Effector memory CD4-positive, alpha-beta T cell (primary cell): ENCODE results near the gene GRM8.

Experiments used
- DNase-seq, 3 donors: peaks; one replicate each; pipeline ENCODE4 v3.0.0-alpha.2; 2020
- H3K27ac ChIP-seq: 2 replicates; pipeline ENCODE4 v1.7.0; 2013; ENCODE audit warnings: mild to moderate bottlenecking, low read length, moderate library complexity; ENCODE audit not compliant: insufficient read depth, poor library complexity, severe bottlenecking
- H3K27me3 ChIP-seq: replicated peaks from 2 replicates; pipeline ENCODE4 v1.7.0; 2013; ENCODE audit warnings: mild to moderate bottlenecking, low read length; ENCODE audit not compliant: insufficient read depth, control insufficient read depth, poor library complexity, severe bottlenecking
- H3K36me3 ChIP-seq: 2 replicates; pipeline ENCODE4 v1.7.0; 2013; ENCODE audit warnings: mild to moderate bottlenecking, low read length, moderate library complexity; ENCODE audit not compliant: control insufficient read depth, insufficient read depth
- H3K4me1 ChIP-seq: 2 replicates; pipeline ENCODE4 v1.7.0; 2013; ENCODE audit warnings: low read length, mild to moderate bottlenecking; ENCODE audit not compliant: control insufficient read depth, insufficient read depth, poor library complexity, severe bottlenecking
- H3K4me3 ChIP-seq: 2 replicates; pipeline ENCODE4 v1.7.0; 2013; ENCODE audit warnings: low read length, low read depth, mild to moderate bottlenecking; ENCODE audit not compliant: insufficient read depth, poor library complexity, severe bottlenecking
- H3K9me3 ChIP-seq: 2 replicates; pipeline ENCODE4 v1.7.0; 2013; ENCODE audit warnings: mild to moderate bottlenecking, low read length, moderate library complexity; ENCODE audit not compliant: control insufficient read depth

GRM8 gene

GRCh38 chr7:127233630-127234029 is 19.1 kb downstream of the GRM8 start:
- H3K27ac ChIP-seq, result no peak overlapping the region
- H3K27me3 ChIP-seq, result no peaks in the 10 kb centered on the region

GRCh38 chr7:127231415-127231814 is 21.3 kb downstream of the GRM8 start:
- H3K9me3 ChIP-seq, result no peaks in the 10 kb centered on the region

More at GRCh38 chr7:127233630-127234029, 19.1 kb downstream of the GRM8 start:
- no peak overlapping the region for H3K4me3 ChIP-seq
- H3K9me3 ChIP-seq, result no peaks in the 10 kb centered on the region
- no peak for DNase-seq
- no peaks in the 10 kb centered on the region for H3K36me3 ChIP-seq
- no peaks in the 10 kb centered on the region for H3K4me1 ChIP-seq

GRCh38 chr7:127230192-127230925 is 22.4 kb downstream of the GRM8 start:
- H3K9me3 ChIP-seq, result no peaks in the 10 kb centered on the region
- no peaks in the 10 kb centered on the region for H3K36me3 ChIP-seq
- peaks cover 4% of the 10 kb centered on the region for H3K27me3 ChIP-seq
- no peaks in the 10 kb centered on the region for H3K4me1 ChIP-seq
- DNase-seq, result no peak
- no peak overlapping the region for H3K4me3 ChIP-seq
- H3K27ac ChIP-seq, result no peak overlapping the region

More at GRCh38 chr7:127231415-127231814, 21.3 kb downstream of the GRM8 start:
- no peak for DNase-seq
- Histone ChIP-seq H3K4me1 (no peaks in the 10 kb centered on the region), H3K27ac (no peak overlapping the region), H3K4me3 (no peak overlapping the region), H3K27me3 (peaks cover 4% of the 10 kb centered on the region), H3K36me3 (no peaks in the 10 kb centered on the region)

- Histone ChIP-seq H3K36me3 (no peaks in the 10 kb centered on the region), H3K4me1 (no peaks in the 10 kb centered on the region), H3K27ac (no peak overlapping the region), H3K27me3 (peaks cover 4% of the 10 kb centered on the region), H3K4me3 (no peak overlapping the region), H3K9me3 (no peaks in the 10 kb centered on the region)
- DNase-seq, result no peak
Observed at GRCh38 chr7:127226685-127227374, 25.9 kb downstream of the GRM8 start.

- DNase-seq, result no peak
- Histone ChIP-seq H3K27me3 (peaks cover 1% of the 10 kb centered on the region), H3K4me3 (no peak overlapping the region)
Observed at GRCh38 chr7:127221731-127222130, 31.0 kb downstream of the GRM8 start.

GRCh38 chr7:127214956-127215718 is 37.6 kb downstream of the GRM8 start:
- Histone ChIP-seq H3K9me3 (no peaks in the 10 kb centered on the region), H3K27ac (no peak overlapping the region), H3K36me3 (no peaks in the 10 kb centered on the region), H3K4me1 (no peaks in the 10 kb centered on the region), H3K27me3 (peaks cover 2% of the 10 kb centered on the region), H3K4me3 (no peak overlapping the region)
- no peak for DNase-seq

More at GRCh38 chr7:127221731-127222130, 31.0 kb downstream of the GRM8 start:
- Histone ChIP-seq H3K4me1 (no peaks in the 10 kb centered on the region), H3K27ac (no peak overlapping the region), H3K9me3 (no peaks in the 10 kb centered on the region), H3K36me3 (no peaks in the 10 kb centered on the region)

- H3K9me3 ChIP-seq, result no peaks in the 10 kb centered on the region
- DNase-seq, result no peak
- no peak overlapping the region for H3K27ac ChIP-seq
- peaks cover under 1% of the 10 kb centered on the region for H3K27me3 ChIP-seq
- no peaks in the 10 kb centered on the region for H3K4me1 ChIP-seq
- H3K4me3 ChIP-seq, result no peak overlapping the region
- H3K36me3 ChIP-seq, result no peaks in the 10 kb centered on the region
Observed at GRCh38 chr7:127209886-127210285, 42.9 kb downstream of the GRM8 start.

- no peak for DNase-seq
Observed at GRCh38 chr7:127208860-127209259, 43.9 kb downstream of the GRM8 start.

GRCh38 chr7:127208351-127208750 is 44.4 kb downstream of the GRM8 start:
- no peak for DNase-seq
- Histone ChIP-seq H3K4me3 (no peak overlapping the region), H3K4me1 (no peaks in the 10 kb centered on the region), H3K9me3 (no peaks in the 10 kb centered on the region), H3K36me3 (no peaks in the 10 kb centered on the region), H3K27ac (no peak overlapping the region), H3K27me3 (no peaks in the 10 kb centered on the region)

More at GRCh38 chr7:127208860-127209259, 43.9 kb downstream of the GRM8 start:
- Histone ChIP-seq H3K36me3 (no peaks in the 10 kb centered on the region), H3K4me3 (no peak overlapping the region), H3K9me3 (no peaks in the 10 kb centered on the region), H3K4me1 (no peaks in the 10 kb centered on the region), H3K27me3 (no peaks in the 10 kb centered on the region), H3K27ac (no peak overlapping the region)
